ENCODE measurements around the gene NCK2. TPM values are rescaled to one million over a fixed set of nuclear protein-coding genes. Genes with fewer than 3 reads are reported as not detected.

NCK2 gene
- total and polyA plus RNA-seq, 9 of the 15 experiments (the other 6 are each of a cell fraction or from before 2014, with no cell fraction given) = 0.90 to 27.9 (median 15.9) TPM

DNA sequence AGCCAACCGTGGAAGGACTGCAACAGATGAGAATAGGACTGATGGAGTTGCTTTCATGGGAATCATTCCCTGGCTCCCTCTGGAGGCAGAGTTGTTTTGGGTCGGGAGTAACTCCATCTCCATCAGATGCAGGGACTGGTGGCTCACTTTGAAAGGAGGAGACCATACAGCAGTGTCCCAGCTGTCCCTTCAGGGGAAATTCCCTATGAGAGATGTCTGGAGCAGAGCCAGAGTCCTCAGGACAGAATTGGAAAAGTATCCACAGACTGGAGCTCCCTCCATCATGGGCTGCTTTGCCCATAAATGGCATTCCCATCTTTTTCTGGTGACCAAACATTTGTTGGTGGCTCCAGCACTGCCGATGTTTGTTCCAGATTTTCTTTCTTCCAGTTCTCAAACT lies 144.3 kb downstream of the NCK2 start:
- H3K9me1 ChIP-seq (ENCODE audit: control insufficient read depth, insufficient read depth, low read length) = no peaks in the 10 kb centered on the region
- no peak overlapping the region for H3K4me2 ChIP-seq (ENCODE audit: insufficient read depth, low read length)
- no peaks in the 10 kb centered on the region for H4K20me1 ChIP-seq (replicated peaks; ENCODE audit: control insufficient read depth, insufficient read depth, low read length)
- ChIA-PET POLR2A (no interaction called here), CTCF (ENCODE audit: low intra/inter-chr PET ratio) (no interaction called here)
- H3K4me1 ChIP-seq (replicated peaks in 1 of 2; ENCODE audit: control insufficient read depth in 2 of 2, insufficient read depth in 2 of 2, low read length in 2 of 2) = peaks cover 0 to 6% of the 10 kb centered on the region in 2 experiments; a peak in 1 of 5 replicates
- intact Hi-C loops (cut with micrococcal nuclease) = no loop called here
- no peaks in the 10 kb centered on the region for H3K27me3 ChIP-seq (ENCODE audit: control insufficient read depth in 2 of 2, insufficient read depth in 2 of 2, low read length in 2 of 2)
- 70% methylated on average over 3 of the region's 3 CpGs for WGBS (ENCODE audit: insufficient coverage, low coverage, missing lambda C conversion rate)
- H3K27ac ChIP-seq (ENCODE audit: extremely low read depth, low read depth, low read length) = no peak overlapping the region
- H3K4me3 ChIP-seq = no peak overlapping the region
- no peak for DNase-seq (ENCODE audit: extremely low read depth in 1 of 4, low spot score in 3 of 4)
- TF ChIP-seq CBX8 (IDR thresholded peaks at IDR 0.05; ENCODE audit: borderline replicate concordance, extremely low read depth, low read depth, low read length, poor library complexity, severe bottlenecking) (no peak), BACH1 (tag; IDR thresholded peaks at IDR 0.05) (no peak), ZNF280B (CRISPR knock-in tag; IDR thresholded peaks at IDR 0.05) (no peak), ATF7 (IDR thresholded peaks at IDR 0.05) (no peak), ZNF583 (CRISPR knock-in tag; IDR thresholded peaks at IDR 0.05) (no peak), ELF4 (CRISPR knock-in tag; IDR thresholded peaks at IDR 0.05) (no peak), MXI1 (IDR thresholded peaks at IDR 0.05; ENCODE audit: low read depth, low read length) (no peak), HNRNPK (IDR thresholded peaks at IDR 0.05; ENCODE audit: low read depth, low read length, poor library complexity, severe bottlenecking) (no peak), ZNF695 (CRISPR knock-in tag; IDR thresholded peaks at IDR 0.05) (no peak), ZBTB26 (CRISPR knock-in tag; IDR thresholded peaks at IDR 0.05) (no peak), CC2D1A (IDR thresholded peaks at IDR 0.05) (no peak)
- in situ Hi-C loops (cut with MboI) = no loop called here
- BruUV-seq (replicated peaks) = no TSS peak
- ATAC-seq = no peak
- no peaks in the 10 kb centered on the region; the same call in 2 of the 3 replicates for H3K79me2 ChIP-seq (ENCODE audit: control insufficient read depth, insufficient read depth, low read length)
- H2AFZ ChIP-seq (ENCODE audit: low read depth, low read length) = no peak overlapping the region
- H3K9ac ChIP-seq (ENCODE audit: insufficient read depth in 1 of 2, low read depth in 2 of 2, low read length in 2 of 2) = no peak overlapping the region
- H3K9me3 ChIP-seq (replicated peaks; ENCODE audit: control insufficient read depth, insufficient read depth, low read depth, low read length) = no peaks in the 10 kb centered on the region; the same call in 1 of the 2 replicates
- H3K36me3 ChIP-seq (ENCODE audit: control insufficient read depth, insufficient read depth, low read length) = peaks cover 5% of the 10 kb centered on the region; the same call in 1 of the 3 replicates
- FAIRE-seq = no peak

All from K562 (cell line).